OCI-LY1 (cell line): Measurements from ENCODE around the gene OR2V1.

ENCODE experiments used
- H2AFZ ChIP-seq: fragments of 200-600 bp; sonication (generic), shearing (Covaris generic); 2 replicates; pipeline ENCODE4 v1.6.0; 2014; ENCODE audit warnings: antibody characterized with exemption, mild to moderate bottlenecking, low read length
- H3F3A ChIP-seq: fragments of 200-600 bp; sonication (generic), shearing (Covaris generic); 2 replicates; pipeline ENCODE4 v1.6.0; 2014; ENCODE audit warnings: mild to moderate bottlenecking, antibody characterized with exemption, low read length, moderate library complexity; ENCODE audit not compliant: insufficient read depth
- H3K27ac ChIP-seq: fragments of 200-600 bp; sonication (generic); 2 replicates; pipeline ENCODE4 v1.5.1; 2014; ENCODE audit warnings: low read length, mixed run types, mild to moderate bottlenecking, low read depth; ENCODE audit not compliant: poor library complexity, severe bottlenecking
- H3K27me3 ChIP-seq: fragments of 200-600 bp; sonication (generic); 2 replicates; pipeline ENCODE4 v1.6.0; 2014; ENCODE audit warnings: antibody characterized with exemption, mild to moderate bottlenecking, low read length, moderate library complexity; ENCODE audit not compliant: insufficient read depth
- H3K36me3 ChIP-seq: fragments of 200-600 bp; sonication (generic); 2 replicates; pipeline ENCODE4 v1.6.1; 2014; ENCODE audit warnings: mild to moderate bottlenecking, antibody characterized with exemption, low read length, moderate library complexity, mixed read lengths; ENCODE audit not compliant: insufficient read depth
- H3K4me1 ChIP-seq: fragments of 200-600 bp; sonication (generic); 2 replicates; pipeline ENCODE4 v1.5.1; 2014; ENCODE audit warnings: mild to moderate bottlenecking, low read length, moderate library complexity; ENCODE audit not compliant: insufficient read depth, severe bottlenecking
- H3K4me2 ChIP-seq: fragments of 200-600 bp; sonication (generic), shearing (Covaris generic); 2 replicates; pipeline ENCODE4 v1.6.1; 2014; ENCODE audit warnings: low read length
- H3K4me3 ChIP-seq: fragments of 200-600 bp; sonication (generic); 2 replicates; pipeline ENCODE4 v1.5.1; 2014; ENCODE audit warnings: low read length, low read depth, mild to moderate bottlenecking, mixed read lengths; ENCODE audit not compliant: poor library complexity, severe bottlenecking
- H3K79me2 ChIP-seq: fragments of 200-600 bp; shearing (Covaris generic); 2 replicates; pipeline ENCODE4 v1.6.1; 2016; ENCODE audit warnings: mixed run types, low read length, mixed read lengths; ENCODE audit not compliant: insufficient read depth
- H3K9ac ChIP-seq: fragments of 200-600 bp; sonication (generic), shearing (Covaris generic); 2 replicates; pipeline ENCODE4 v1.6.1; 2014; ENCODE audit warnings: mild to moderate bottlenecking, low read length, mixed read lengths
- H3K9me2 ChIP-seq: fragments of 200-600 bp; sonication (generic), shearing (Covaris generic); 2 replicates; pipeline ENCODE4 v1.6.1; 2014; ENCODE audit warnings: low read depth, mild to moderate bottlenecking, low read length, mixed read lengths
- H3K9me3 ChIP-seq: fragments of 200-600 bp; shearing (Covaris generic); 2 replicates; pipeline ENCODE4 v1.6.1; 2014; ENCODE audit warnings: low read length, mixed read lengths
- H4K20me1 ChIP-seq: fragments of 200-600 bp; sonication (generic), shearing (Covaris generic); 2 replicates; pipeline ENCODE4 v1.6.0; 2016; ENCODE audit warnings: mild to moderate bottlenecking, low read length; ENCODE audit not compliant: insufficient read depth
- CTCF ChIP-seq: fragments of 200-600 bp; sonication (generic), shearing (Covaris generic); IDR thresholded peaks from 2 replicates; pipeline ENCODE4 v1.5.1; 2017; ENCODE audit warnings: mild to moderate bottlenecking, antibody characterized with exemption, low read length, moderate library complexity, mixed read lengths
- EZH2 ChIP-seq: fragments of 200-600 bp; sonication (generic), shearing (Covaris generic); IDR thresholded peaks from 2 replicates; pipeline ENCODE4 v1.8.0; 2017; ENCODE audit warnings: borderline replicate concordance, mixed run types, mild to moderate bottlenecking, antibody characterized with exemption, low read length, moderate library complexity, mixed read lengths

Gene OR2V1

GRCh38 chr5:181086884-181087205, 44.1 kb downstream of the OR2V1 start:
- Histone ChIP-seq H3F3A (no peaks in the 10 kb centered on the region), H2AFZ (no peak overlapping the region), H3K9ac (no peak overlapping the region), H3K36me3 (no peaks in the 10 kb centered on the region), H3K27ac (no peak overlapping the region), H3K4me3 (no peak overlapping the region), H3K9me2 (no peaks in the 10 kb centered on the region), H3K4me2 (no peak overlapping the region), H3K79me2 (no peaks in the 10 kb centered on the region), H3K4me1 (no peaks in the 10 kb centered on the region), H3K27me3 (no peaks in the 10 kb centered on the region), H4K20me1 (no peaks in the 10 kb centered on the region), H3K9me3 (0 out of 2 replicates have a peak, but pooled peaks cover 4% of the 10 kb centered on the region)
- no peak for TF ChIP-seq EZH2
- no peak for TF ChIP-seq CTCF

- TF ChIP-seq CTCF, result no peak
- no peaks in the 10 kb centered on the region for H4K20me1 ChIP-seq
- H3K9me3 ChIP-seq, result 0 out of 2 replicates have a peak, but pooled peaks cover 4% of the 10 kb centered on the region
- H3K4me2 ChIP-seq, result no peak overlapping the region
- no peak overlapping the region for H3K9ac ChIP-seq
- no peak overlapping the region for H2AFZ ChIP-seq
- H3K36me3 ChIP-seq, result no peaks in the 10 kb centered on the region
- H3K79me2 ChIP-seq, result no peaks in the 10 kb centered on the region
- no peak overlapping the region for H3K27ac ChIP-seq
- no peaks in the 10 kb centered on the region for H3K4me1 ChIP-seq
- H3F3A ChIP-seq, result no peaks in the 10 kb centered on the region
- H3K27me3 ChIP-seq, result no peaks in the 10 kb centered on the region
- H3K9me2 ChIP-seq, result no peaks in the 10 kb centered on the region
- no peak overlapping the region for H3K4me3 ChIP-seq
Observed at GRCh38 chr5:181086026-181086883, 44.7 kb downstream of the OR2V1 start.

- Histone ChIP-seq H3K4me1 (no peaks in the 10 kb centered on the region), H2AFZ (no peak overlapping the region), H3K4me2 (no peak overlapping the region), H3K9me3 (0 out of 2 replicates have a peak, but pooled peaks cover 4% of the 10 kb centered on the region), H3K27me3 (no peaks in the 10 kb centered on the region), H3K27ac (no peak overlapping the region), H3K36me3 (no peaks in the 10 kb centered on the region), H3K9ac (no peak overlapping the region), H3K9me2 (no peaks in the 10 kb centered on the region), H3F3A (no peaks in the 10 kb centered on the region), H3K79me2 (no peaks in the 10 kb centered on the region), H3K4me3 (no peak overlapping the region), H4K20me1 (no peaks in the 10 kb centered on the region)
- no peak for TF ChIP-seq EZH2
- no peak for TF ChIP-seq CTCF
Observed at GRCh38 chr5:181084621-181085195, 46.3 kb downstream of the OR2V1 start.
